GM12878 (cell line): ENCODE data around the gene PPP1R3C. TPM values are rescaled to one million over a fixed set of nuclear protein-coding genes. Genes with fewer than 3 reads are reported as not detected.

Experiments
- ATAC-seq: fragments of 200-7000 bp; cut with Tn5 transposase; 3 replicates; pipeline ENCODE4 v1.9.1; 2020; ENCODE audit warnings: mild to moderate bottlenecking, moderate library complexity
- BruUV-seq: library from RNA; stranded (reverse); fragments of 400-500 nt; replicated peaks from 2 replicates; lab custom pipeline; 2021; lab: Mats Ljungman, UMichigan
- CTCF ChIA-PET: fragments of 300-600 bp; sonication (Branson Sonifier 250); formaldehyde crosslinking; extraction: SDS; loops from one replicate; lab custom pipeline; 2021; ENCODE audit warnings: inconsistent platforms; lab: Yijun Ruan, JAX
- POLR2A ChIA-PET: fragments of 350-600 bp; formaldehyde crosslinking; extraction: SDS; loops from one replicate; lab custom pipeline; 2021; ENCODE audit warnings: inconsistent platforms; lab: Charles Lee
- RAD21 ChIA-PET: fragments of 300-600 bp; sonication (Branson Sonifier 250); formaldehyde crosslinking; loops from one replicate; lab custom pipeline; 2023; ENCODE audit warnings: antibody characterized with exemption; ENCODE audit not compliant: unreplicated experiment; lab: Charles Lee
- SMC1A ChIA-PET: fragments of 300-600 bp; sonication (Branson Sonifier 250); formaldehyde crosslinking; loops from one replicate; lab custom pipeline; 2023; ENCODE audit not compliant: unreplicated experiment, uncharacterized antibody; lab: Charles Lee
- DNase-seq: peaks from one replicate; pipeline ENCODE4 v3.0.0-alpha.2; 2011; ENCODE audit warnings: low read depth, low spot score
- FAIRE-seq: peaks from 3 replicates; lab custom pipeline; 2011; peaks lifted over from hg19 to GRCh38; lab: Jason Lieb, UNC
- H2AFZ ChIP-seq: 2 replicates; pipeline ENCODE4 v1.6.0; 2011; ENCODE audit warnings: low read depth, low read length, control low read depth; ENCODE audit not compliant: control insufficient read depth
- H3K27ac ChIP-seq: 2 replicates; pipeline ENCODE4 v1.5.1; 2011; ENCODE audit warnings: control low read depth; ENCODE audit not compliant: control insufficient read depth, insufficient read depth
- H3K27me3 ChIP-seq, 2 experiments: replicated peaks in 1 of 2; 2 replicates each; pipeline versions ENCODE4 v1.6.0 to v1.6.1; 2011; ENCODE audit warnings: low read length in 1 of 2; ENCODE audit not compliant: control insufficient read depth in 2 of 2, insufficient read depth in 2 of 2
- H3K36me3 ChIP-seq, 2 experiments: 2 replicates each; pipeline ENCODE4 v1.5.1; 2011; ENCODE audit warnings: low read length in 1 of 2; ENCODE audit not compliant: control insufficient read depth in 2 of 2, insufficient read depth in 2 of 2
- H3K4me1 ChIP-seq: 2 replicates; pipeline ENCODE4 v1.6.1; 2011; ENCODE audit warnings: mild to moderate bottlenecking, low read length, moderate library complexity, mixed read lengths; ENCODE audit not compliant: control insufficient read depth, insufficient read depth
- H3K4me2 ChIP-seq: 2 replicates; pipeline ENCODE4 v1.6.0; 2011; ENCODE audit warnings: control low read depth; ENCODE audit not compliant: control insufficient read depth, insufficient read depth
- H3K4me3 ChIP-seq: fragments of 200-600 bp; sonication (generic); 2 replicates; pipeline ENCODE4 v1.5.1; 2016
- H3K79me2 ChIP-seq: 2 replicates; pipeline ENCODE4 v1.6.0; 2011; ENCODE audit warnings: low read length; ENCODE audit not compliant: control insufficient read depth, insufficient read depth
- H3K9ac ChIP-seq: 2 replicates; pipeline ENCODE4 v1.8.0; 2011; ENCODE audit warnings: low read length, control low read depth, mixed read lengths; ENCODE audit not compliant: control insufficient read depth, insufficient read depth
- H3K9me3 ChIP-seq: replicated peaks from 3 replicates; pipeline ENCODE4 v1.5.1; 2011; ENCODE audit warnings: mild to moderate bottlenecking, low read length; ENCODE audit not compliant: control insufficient read depth, insufficient read depth
- H4K20me1 ChIP-seq: 2 replicates; pipeline ENCODE4 v1.6.0; 2011; ENCODE audit not compliant: control insufficient read depth, insufficient read depth
- CHD1 ChIP-seq: IDR thresholded peaks from 2 replicates; pipeline ENCODE4 v1.6.1; 2012; ENCODE audit warnings: low read depth, low read length, improper control_type of control experiment
- EGR1 ChIP-seq, 2 experiments: IDR thresholded peaks; 1 replicate in 1 of 2; 2 replicates in 1 of 2; pipeline ENCODE4 v1.6.1; 2011 to 2012; ENCODE audit warnings: low read depth in 2 of 2, low read length in 2 of 2, borderline replicate concordance in 1 of 2, mild to moderate bottlenecking in 1 of 2, moderate library complexity in 1 of 2
- GABPA ChIP-seq: IDR thresholded peaks from 2 replicates; pipeline ENCODE4 v1.6.1; 2014; ENCODE audit warnings: antibody characterized with exemption, low read depth, mild to moderate bottlenecking, inconsistent platforms
- MTA2 ChIP-seq: fragments of 450-650 bp; IDR thresholded peaks from 2 replicates; pipeline ENCODE4 v1.6.1; 2016; ENCODE audit warnings: low read depth, mild to moderate bottlenecking, moderate library complexity
- MTA3 ChIP-seq: IDR thresholded peaks from 2 replicates; pipeline ENCODE4 v1.6.1; 2012; ENCODE audit warnings: low read length, inconsistent platforms, borderline replicate concordance
- MYB ChIP-seq: fragments of 150-350 bp; IDR thresholded peaks from 2 replicates; pipeline ENCODE4 v1.6.1; 2014; ENCODE audit warnings: mild to moderate bottlenecking, low read depth, low read length, borderline replicate concordance
- MYC ChIP-seq: IDR thresholded peaks from 2 replicates; pipeline ENCODE4 v1.6.1; 2011; ENCODE audit warnings: mild to moderate bottlenecking, low read length, moderate library complexity, inconsistent platforms; ENCODE audit not compliant: insufficient read depth, insufficient replicate concordance, insufficient read length, severe bottlenecking
- NBN ChIP-seq: fragments of 450-650 bp; IDR thresholded peaks from 2 replicates; pipeline ENCODE4 v1.6.1; 2016
- NR2C2 ChIP-seq: IDR thresholded peaks from 2 replicates; pipeline ENCODE4 v1.6.1; 2011; ENCODE audit warnings: borderline replicate concordance, low read depth; ENCODE audit not compliant: control insufficient read depth, insufficient read length
- NR2F1 ChIP-seq: fragments of 450-650 bp; conservative IDR thresholded peaks from 2 replicates; pipeline ENCODE4 v1.6.1; 2017; ENCODE audit warnings: mild to moderate bottlenecking
- POLR2AphosphoS2 ChIP-seq: IDR thresholded peaks from 2 replicates; pipeline ENCODE4 v1.6.1; 2011; ENCODE audit warnings: low read depth, mild to moderate bottlenecking, low read length, improper control_type of control experiment, moderate library complexity
- POU2F2 ChIP-seq: IDR thresholded peaks from 3 replicates; pipeline ENCODE4 v1.6.1; 2011; ENCODE audit warnings: low read depth, mild to moderate bottlenecking, low read length, borderline replicate concordance
- ZNF274 ChIP-seq: IDR thresholded peaks from one replicate; pipeline ENCODE4 v1.8.0; 2011; ENCODE audit not compliant: insufficient read length, insufficient read depth
- ZZZ3 ChIP-seq: IDR thresholded peaks from 2 replicates; pipeline ENCODE4 v1.6.1; 2011; ENCODE audit warnings: low read depth; ENCODE audit not compliant: control insufficient read depth, insufficient read length
- WGBS: methylation state at CpG from one replicate; pipeline ENCODE4 v1.1.6; 2016; ENCODE audit warnings: low lambda C conversion rate; ENCODE audit not compliant: insufficient replicate concordance, insufficient coverage; ENCODE audit errors: missing lambda C conversion rate; 5-methylcytosine and 5-hydroxymethylcytosine counted together
- in situ Hi-C: fragments of 300-500 bp; cut with MboI; formaldehyde crosslinking; loops from 9 replicates; pipeline ENCODE4 v1.14.3; 2018; ENCODE audit warnings: mixed read lengths
- intact Hi-C: fragments of 100-400 bp; cut with micrococcal nuclease; formaldehyde crosslinking; loops from one replicate; pipeline ENCODE4 v1.14.2; 2022; ENCODE audit not compliant: unreplicated experiment
- polyA plus RNA-seq, 11 experiments: library from polyadenylated mRNA; depleted of rRNA in 4 of 11; unstranded in 6 of 11; stranded (reverse) in 5 of 11; fragments of >200 nt; fragmentation: Nextera tagmentation in 4 of 11; fragmentation: Illumina TruSeq in 1 of 11; extraction: Ambion mirVana in 4 of 11; extraction: Trizol in 1 of 11; gene quantifications; 1 replicate in 1 of 11; 2 replicates in 10 of 11; pipeline versions ENCODE4 v1.2.1 to v1.2.3, GENCODE V29; 2011 to 2016; ENCODE audit warnings: inconsistent platforms in 2 of 11, missing spikeins in 2 of 11, low read depth in 1 of 11
- total RNA-seq, 4 experiments: library from RNA; depleted of rRNA in 3 of 4; stranded (reverse); fragments of >200 nt in 3 of 4; fragmentation: Illumina TruSeq in 1 of 4; extraction: Trizol in 1 of 4; gene quantifications; 2 replicates each; pipeline versions ENCODE4 v1.2.1 to v1.2.3, GENCODE V29; 2013 to 2021
- TF ChIP-seq, protein P1 (sequence below): fragments of 450-650 bp; formaldehyde crosslinking; IDR thresholded peaks from 2 replicates; pipeline ENCODE4 v1.4.0; 2020; ENCODE audit warnings: mild to moderate bottlenecking, moderate library complexity

PPP1R3C gene
- total and polyA plus RNA-seq, 10 of the 15 experiments (the other 5 are each of a cell fraction or from before 2014, with no cell fraction given) = 0.01 to 0.08 (median 0.04) TPM; not detected in 6

DNA sequence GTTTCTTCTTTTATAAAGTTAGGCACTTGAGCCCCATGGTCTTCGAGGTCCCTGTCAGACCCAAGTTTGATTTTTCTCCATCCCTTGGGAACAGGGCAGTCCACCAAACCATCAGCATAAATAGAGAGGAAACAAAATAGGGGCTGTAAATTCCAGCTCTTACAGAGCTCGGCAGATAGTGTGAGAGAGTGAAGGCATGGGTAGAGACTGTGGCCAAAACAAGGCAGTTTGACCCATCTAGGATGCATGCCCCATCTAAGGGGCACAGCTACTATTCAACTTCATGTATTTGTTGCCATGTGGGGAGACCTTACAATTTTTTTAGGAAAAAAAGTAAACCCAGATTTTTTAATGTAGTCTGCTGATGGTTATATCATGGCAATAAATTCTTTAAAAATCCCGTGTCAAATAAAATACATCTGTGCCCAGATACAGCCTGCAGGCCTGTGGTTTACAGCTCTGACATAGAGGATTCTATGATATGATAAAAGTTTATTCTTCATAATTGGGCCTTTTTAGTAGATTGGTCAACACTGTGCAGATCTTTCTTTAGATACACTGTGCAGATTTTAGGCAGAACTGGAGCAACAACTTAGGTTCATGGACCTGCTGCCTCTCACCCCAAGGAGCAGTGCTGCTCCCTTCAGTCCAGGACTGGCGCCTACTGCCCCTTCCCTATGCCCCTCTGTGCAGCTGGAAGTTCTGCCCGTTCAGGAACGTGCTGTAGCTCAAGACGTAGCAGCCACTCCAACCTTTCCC is 5.3 kb downstream of the PPP1R3C start:
- CTCF ChIA-PET = interaction anchor here (1.0 to 1.3 kb wide), 2 partner anchors 9 to 134 kb away, joined by 3 read pairs; no protein-coding TSS in a partner anchor
- no peak overlapping the region for H3K27ac ChIP-seq
- no peak for TF ChIP-seq ZNF274
- no peak for TF ChIP-seq ZZZ3
- no peak for TF ChIP-seq POU2F2
- TF ChIP-seq NR2C2 = no peak
- no peak for TF ChIP-seq POLR2AphosphoS2
- TF ChIP-seq EGR1 (IDR thresholded peaks at IDR 0.05; ENCODE audit: borderline replicate concordance in 1 of 2, low read depth in 2 of 2, low read length in 2 of 2) = no peak
- TF ChIP-seq MTA2 = no peak
- no peak for TF ChIP-seq GABPA
- TF ChIP-seq CHD1 = no peak
- TF ChIP-seq, protein P1, sequence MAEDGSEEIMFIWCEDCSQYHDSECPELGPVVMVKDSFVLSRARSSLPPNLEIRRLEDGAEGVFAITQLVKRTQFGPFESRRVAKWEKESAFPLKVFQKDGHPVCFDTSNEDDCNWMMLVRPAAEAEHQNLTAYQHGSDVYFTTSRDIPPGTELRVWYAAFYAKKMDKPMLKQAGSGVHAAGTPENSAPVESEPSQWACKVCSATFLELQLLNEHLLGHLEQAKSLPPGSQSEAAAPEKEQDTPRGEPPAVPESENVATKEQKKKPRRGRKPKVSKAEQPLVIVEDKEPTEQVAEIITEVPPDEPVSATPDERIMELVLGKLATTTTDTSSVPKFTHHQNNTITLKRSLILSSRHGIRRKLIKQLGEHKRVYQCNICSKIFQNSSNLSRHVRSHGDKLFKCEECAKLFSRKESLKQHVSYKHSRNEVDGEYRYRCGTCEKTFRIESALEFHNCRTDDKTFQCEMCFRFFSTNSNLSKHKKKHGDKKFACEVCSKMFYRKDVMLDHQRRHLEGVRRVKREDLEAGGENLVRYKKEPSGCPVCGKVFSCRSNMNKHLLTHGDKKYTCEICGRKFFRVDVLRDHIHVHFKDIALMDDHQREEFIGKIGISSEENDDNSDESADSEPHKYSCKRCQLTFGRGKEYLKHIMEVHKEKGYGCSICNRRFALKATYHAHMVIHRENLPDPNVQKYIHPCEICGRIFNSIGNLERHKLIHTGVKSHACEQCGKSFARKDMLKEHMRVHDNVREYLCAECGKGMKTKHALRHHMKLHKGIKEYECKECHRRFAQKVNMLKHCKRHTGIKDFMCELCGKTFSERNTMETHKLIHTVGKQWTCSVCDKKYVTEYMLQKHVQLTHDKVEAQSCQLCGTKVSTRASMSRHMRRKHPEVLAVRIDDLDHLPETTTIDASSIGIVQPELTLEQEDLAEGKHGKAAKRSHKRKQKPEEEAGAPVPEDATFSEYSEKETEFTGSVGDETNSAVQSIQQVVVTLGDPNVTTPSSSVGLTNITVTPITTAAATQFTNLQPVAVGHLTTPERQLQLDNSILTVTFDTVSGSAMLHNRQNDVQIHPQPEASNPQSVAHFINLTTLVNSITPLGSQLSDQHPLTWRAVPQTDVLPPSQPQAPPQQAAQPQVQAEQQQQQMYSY = no peak
- TF ChIP-seq MYB = no peak
- no peak for TF ChIP-seq MYC
- no peak for TF ChIP-seq MTA3
- no peak for TF ChIP-seq NBN
- TF ChIP-seq NR2F1 = no peak
- TF ChIP-seq, all 136 proteins: peak for 0
- 12% methylated on average over 7 of the region's 7 CpGs for WGBS
- SMC1A ChIA-PET = interaction anchor here (1.4 kb wide), 1 partner anchor 11 kb away, joined by 5 read pairs; no protein-coding TSS in a partner anchor
- POLR2A ChIA-PET = no interaction called here
- Histone ChIP-seq H3K79me2 (no peaks in the 10 kb centered on the region), H3K4me3 (no peak overlapping the region), H2AFZ (no peak overlapping the region), H3K4me1 (no peaks in the 10 kb centered on the region), H3K9me3 (no peaks in the 10 kb centered on the region), H3K4me2 (no peak overlapping the region), H3K27me3 (no peaks in the 10 kb centered on the region), H4K20me1 (no peaks in the 10 kb centered on the region), H3K36me3 (no peaks in the 10 kb centered on the region), H3K9ac (no peak overlapping the region)
- BruUV-seq = no TSS peak
- in situ Hi-C loops = no loop called here
- FAIRE-seq (no peak), DNase-seq (no peak), ATAC-seq (no peak)
- intact Hi-C loops = no loop called here
- RAD21 ChIA-PET = no interaction called here
